ENCODE results near the gene RERE. TPM values are rescaled to one million over a fixed set of nuclear protein-coding genes. Genes with fewer than 3 reads are reported as not detected.

The RERE gene
- total RNA-seq, 1 donor from 2014 or later: 1,626 TPM

- no peak for FAIRE-seq
- DNase-seq (ENCODE audit: low spot score in 2 of 2): no peak
Measured at GRCh38 chr1:8473891-8474300, 343.5 kb downstream of the RERE start.

- no peak for DNase-seq (ENCODE audit: low spot score in 2 of 2)
- FAIRE-seq: no peak
Measured at GRCh38 chr1:8473121-8473875, 344.1 kb downstream of the RERE start.

GRCh38 chr1:8472668-8473067 lies 344.8 kb downstream of the RERE start:
- no peak for DNase-seq (ENCODE audit: low spot score in 2 of 2)
- FAIRE-seq: no peak

GRCh38 chr1:8471451-8471850 lies 346.0 kb downstream of the RERE start:
- no peak for DNase-seq (ENCODE audit: low spot score in 2 of 2)
- no peak for FAIRE-seq

GRCh38 chr1:8468751-8469150 lies 348.7 kb downstream of the RERE start:
- no peak for DNase-seq (ENCODE audit: low spot score in 2 of 2)
- FAIRE-seq: no peak

- DNase-seq (ENCODE audit: low spot score in 2 of 2) (no peak), FAIRE-seq (no peak)
Measured at GRCh38 chr1:8467308-8467707, 350.1 kb downstream of the RERE start.

GRCh38 chr1:8465692-8466091 lies 351.7 kb downstream of the RERE start:
- FAIRE-seq: no peak
- DNase-seq (ENCODE audit: low spot score in 2 of 2): no peak

- DNase-seq (ENCODE audit: low spot score in 2 of 2) (no peak), FAIRE-seq (no peak)
Measured at GRCh38 chr1:8465013-8465412, 352.4 kb downstream of the RERE start.

GRCh38 chr1:8464377-8464776 lies 353.1 kb downstream of the RERE start:
- no peak for FAIRE-seq
- DNase-seq (ENCODE audit: low spot score in 2 of 2): no peak

GRCh38 chr1:8463144-8463927 lies 354.1 kb downstream of the RERE start:
- FAIRE-seq (no peak), DNase-seq (ENCODE audit: low spot score in 2 of 2) (no peak)

- DNase-seq (ENCODE audit: low spot score in 2 of 2) (no peak), FAIRE-seq (no peak)
Measured at GRCh38 chr1:8462371-8462892, 355.0 kb downstream of the RERE start.

- FAIRE-seq: no peak
- no peak for DNase-seq (ENCODE audit: low spot score in 2 of 2)
Measured at GRCh38 chr1:8461351-8462110, 355.9 kb downstream of the RERE start.

- no peak for DNase-seq (ENCODE audit: low spot score in 2 of 2)
- FAIRE-seq: no peak
Measured at GRCh38 chr1:8460784-8461183, 356.7 kb downstream of the RERE start.

- no peak for FAIRE-seq
- no peak for DNase-seq (ENCODE audit: low spot score in 2 of 2)
Measured at GRCh38 chr1:8460132-8460544, 357.3 kb downstream of the RERE start.

GRCh38 chr1:8458607-8459006 lies 358.8 kb downstream of the RERE start:
- FAIRE-seq: no peak
- no peak for DNase-seq (ENCODE audit: low spot score in 2 of 2)

GRCh38 chr1:8457760-8458381 lies 359.6 kb downstream of the RERE start:
- FAIRE-seq (no peak), DNase-seq (ENCODE audit: low spot score in 2 of 2) (no peak)

- DNase-seq (ENCODE audit: low spot score in 2 of 2) (no peak), FAIRE-seq (no peak)
Measured at GRCh38 chr1:8456991-8457390, 360.4 kb downstream of the RERE start.

GRCh38 chr1:8456308-8456912 lies 361.0 kb downstream of the RERE start:
- FAIRE-seq (no peak), DNase-seq (ENCODE audit: low spot score in 2 of 2) (no peak)

- FAIRE-seq (no peak), DNase-seq (ENCODE audit: low spot score in 2 of 2) (no peak)
Measured at GRCh38 chr1:8455700-8456307, 361.6 kb downstream of the RERE start.

- DNase-seq (ENCODE audit: low spot score in 2 of 2) (no peak), FAIRE-seq (no peak)
Measured at GRCh38 chr1:8450312-8450711, 367.1 kb downstream of the RERE start.
